Thoracic aorta (tissue), 2 donors: Measurements from ENCODE around the gene AFDN. TPM values are rescaled to one million over a fixed set of nuclear protein-coding genes. Genes with fewer than 3 reads are reported as not detected.

ENCODE experiments used
- ATAC-seq: fragments of 150-250 bp; one replicate; pipeline ENCODE4 v1.8.0; 2017; ENCODE audit warnings: low read depth; ENCODE audit not compliant: insufficient number of reproducible peaks, low FRiP score
- DNase-seq: peaks from one replicate; pipeline ENCODE4 v3.0.0-alpha.2; 2020; ENCODE audit warnings: low spot score
- H3K27ac ChIP-seq, 2 donors: fragments of 200-600 bp; sonication (generic); 1 replicate in 1 of 2; 2 replicates in 1 of 2; pipeline ENCODE4 v1.5.1; 2016; ENCODE audit warnings: mild to moderate bottlenecking in 2 of 2, moderate library complexity in 2 of 2
- H3K27me3 ChIP-seq: fragments of 200-600 bp; sonication (generic); replicated peaks from 2 replicates; pipeline ENCODE4 v1.6.0; 2016; ENCODE audit warnings: mild to moderate bottlenecking; ENCODE audit not compliant: insufficient read depth
- H3K36me3 ChIP-seq: fragments of 200-600 bp; sonication (generic); one replicate; pipeline ENCODE4 v1.5.1; 2016
- H3K4me1 ChIP-seq, 2 donors: fragments of 200-600 bp; sonication (generic); 1 replicate in 1 of 2; 2 replicates in 1 of 2; pipeline versions ENCODE4 v1.5.1 to v1.6.0; 2016; ENCODE audit warnings: low read depth in 2 of 2, mild to moderate bottlenecking in 1 of 2; ENCODE audit not compliant: control insufficient read depth in 1 of 2
- H3K4me3 ChIP-seq: fragments of 200-600 bp; sonication (generic); 2 replicates; pipeline ENCODE4 v1.5.1; 2016; ENCODE audit warnings: mild to moderate bottlenecking
- H3K9me3 ChIP-seq: fragments of 200-600 bp; sonication (generic); 2 replicates; pipeline ENCODE4 v1.5.1; 2016
- total RNA-seq, 2 donors: library from RNA; depleted of rRNA; stranded (reverse); fragments of >200 nt; gene quantifications; one replicate each; pipeline versions ENCODE4 v1.1.0 to v1.2.3, GENCODE V29; 2016
- TF ChIP-seq, protein P1 (sequence below): fragments of 200-600 bp; sonication (generic); IDR thresholded peaks from one replicate; pipeline ENCODE4 v1.5.1; 2019; ENCODE audit warnings: antibody characterized with exemption

Gene AFDN
- total RNA-seq, 2 donors from 2014 or later = 70.5 to 79.5 TPM

DNA sequence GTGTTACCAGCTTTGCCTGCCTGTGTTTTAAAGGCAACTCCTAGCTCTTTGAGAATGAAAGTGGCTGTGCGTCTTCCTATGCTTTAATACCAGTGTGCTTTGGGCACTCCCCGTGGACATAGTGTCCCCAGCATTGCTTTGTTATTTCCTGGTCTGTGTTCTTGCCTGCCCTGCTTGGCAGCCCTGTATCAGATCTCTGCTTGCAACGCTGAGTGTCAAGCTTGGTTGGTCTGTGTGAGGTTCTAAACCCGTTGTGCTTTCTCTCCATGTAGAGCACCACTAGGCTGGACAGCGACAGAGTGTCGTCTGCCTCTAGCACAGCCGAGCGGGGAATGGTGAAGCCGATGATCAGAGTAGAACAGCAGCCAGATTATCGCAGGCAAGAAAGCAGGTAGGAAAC lies 80.2 kb downstream of the AFDN start:
- no peak overlapping the region for H3K27ac ChIP-seq
- no peaks in the 10 kb centered on the region for H3K9me3 ChIP-seq

DNA sequence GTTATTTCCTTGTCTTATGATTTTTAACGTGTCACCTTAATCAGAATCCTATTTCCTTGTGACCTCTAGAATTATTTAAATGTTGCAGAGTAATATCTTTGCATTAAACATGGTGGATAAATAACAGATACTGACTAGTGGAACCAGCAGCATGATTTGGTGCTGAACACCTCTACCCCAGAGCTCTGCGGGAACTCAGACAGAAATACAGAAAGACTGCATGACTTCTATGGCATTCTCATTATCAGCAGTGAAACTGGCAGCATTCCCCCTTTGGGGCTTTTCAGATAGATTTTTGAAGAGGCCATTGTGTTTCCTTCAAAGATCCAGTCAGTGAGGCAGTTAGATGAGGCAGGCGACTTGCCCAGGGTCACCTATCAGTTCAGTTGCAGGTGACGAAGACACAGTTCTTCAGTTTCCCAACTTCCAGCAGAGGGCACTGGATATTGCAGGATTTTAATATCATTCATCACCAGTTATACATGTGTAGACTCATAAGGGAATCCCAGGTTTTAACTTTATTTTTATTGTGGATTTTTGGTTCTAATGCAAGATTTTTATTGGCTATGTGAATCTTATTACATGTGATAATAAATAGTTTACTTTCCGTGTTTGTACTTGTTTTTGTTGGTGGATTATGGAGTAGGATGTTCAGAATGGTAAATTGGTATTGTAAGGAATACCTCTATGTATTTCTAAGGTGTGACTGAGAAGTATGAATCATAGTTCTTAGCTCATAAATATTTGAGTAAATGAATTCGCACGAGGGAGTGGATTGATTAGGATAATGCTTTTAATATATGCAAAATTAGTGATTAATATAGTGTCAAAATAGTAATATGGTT lies 81.3 kb downstream of the AFDN start:
- Histone ChIP-seq H3K4me3 (no peak overlapping the region), H3K36me3 (no peaks in the 10 kb centered on the region), H3K4me1 (no peaks in the 10 kb centered on the region), H3K27me3 (no peaks in the 10 kb centered on the region), H3K9me3 (no peaks in the 10 kb centered on the region), H3K27ac (no peak overlapping the region)
- ATAC-seq (no peak), DNase-seq (no peak)
- TF ChIP-seq, protein P1, sequence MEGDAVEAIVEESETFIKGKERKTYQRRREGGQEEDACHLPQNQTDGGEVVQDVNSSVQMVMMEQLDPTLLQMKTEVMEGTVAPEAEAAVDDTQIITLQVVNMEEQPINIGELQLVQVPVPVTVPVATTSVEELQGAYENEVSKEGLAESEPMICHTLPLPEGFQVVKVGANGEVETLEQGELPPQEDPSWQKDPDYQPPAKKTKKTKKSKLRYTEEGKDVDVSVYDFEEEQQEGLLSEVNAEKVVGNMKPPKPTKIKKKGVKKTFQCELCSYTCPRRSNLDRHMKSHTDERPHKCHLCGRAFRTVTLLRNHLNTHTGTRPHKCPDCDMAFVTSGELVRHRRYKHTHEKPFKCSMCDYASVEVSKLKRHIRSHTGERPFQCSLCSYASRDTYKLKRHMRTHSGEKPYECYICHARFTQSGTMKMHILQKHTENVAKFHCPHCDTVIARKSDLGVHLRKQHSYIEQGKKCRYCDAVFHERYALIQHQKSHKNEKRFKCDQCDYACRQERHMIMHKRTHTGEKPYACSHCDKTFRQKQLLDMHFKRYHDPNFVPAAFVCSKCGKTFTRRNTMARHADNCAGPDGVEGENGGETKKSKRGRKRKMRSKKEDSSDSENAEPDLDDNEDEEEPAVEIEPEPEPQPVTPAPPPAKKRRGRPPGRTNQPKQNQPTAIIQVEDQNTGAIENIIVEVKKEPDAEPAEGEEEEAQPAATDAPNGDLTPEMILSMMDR = no peak

More for the DNA sequence above, 80.2 kb downstream of the AFDN start:
- H3K4me1 ChIP-seq = no peaks in the 10 kb centered on the region
- no peak overlapping the region for H3K4me3 ChIP-seq
- no peak for DNase-seq
- H3K27me3 ChIP-seq = no peaks in the 10 kb centered on the region
- ATAC-seq = no peak
- H3K36me3 ChIP-seq = no peaks in the 10 kb centered on the region
- TF ChIP-seq, protein P1 = no peak

DNA sequence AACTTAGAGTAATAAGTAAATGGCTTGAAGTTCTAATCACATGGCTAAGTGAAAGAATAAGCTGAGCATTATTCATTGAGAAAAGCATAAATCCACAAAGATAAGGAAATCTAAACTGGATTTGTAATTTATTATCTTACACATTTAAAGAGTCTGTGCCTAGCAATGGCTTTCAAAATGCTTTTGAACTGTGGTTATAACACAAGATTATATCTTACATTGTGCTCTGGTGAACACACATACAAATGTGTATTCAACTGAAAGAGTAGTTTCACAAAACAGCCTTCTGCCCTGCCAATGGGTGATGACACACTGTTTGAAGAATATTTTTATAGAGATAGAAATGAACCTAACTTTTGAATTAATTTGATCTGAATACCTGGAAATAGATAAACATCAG lies 83.3 kb downstream of the AFDN start:
- Histone ChIP-seq H3K4me1 (no peaks in the 10 kb centered on the region), H3K4me3 (no peak overlapping the region), H3K9me3 (no peaks in the 10 kb centered on the region), H3K36me3 (peaks cover under 1% of the 10 kb centered on the region), H3K27ac (no peak overlapping the region), H3K27me3 (no peaks in the 10 kb centered on the region)
- DNase-seq = no peak
- no peak for ATAC-seq
- TF ChIP-seq, protein P1 = no peak

DNA sequence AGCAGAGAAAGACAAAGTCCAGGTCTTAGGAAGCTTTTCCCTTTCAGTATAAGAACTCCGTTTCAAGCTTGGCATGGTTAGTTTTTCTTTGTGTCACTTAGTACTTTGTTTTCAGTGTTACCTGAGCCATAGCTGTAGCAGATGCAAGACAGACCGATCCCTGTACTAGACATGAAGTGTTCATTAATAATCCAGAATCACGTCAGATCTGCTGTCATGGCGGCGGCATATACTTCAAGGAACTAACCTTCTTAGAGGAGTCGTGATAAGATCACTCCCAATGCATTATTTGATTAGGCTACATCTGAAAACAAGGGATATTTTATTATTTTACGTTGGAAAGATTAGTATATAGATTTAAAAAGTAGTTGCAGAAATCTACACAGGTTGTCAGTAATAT lies 83.9 kb downstream of the AFDN start:
- DNase-seq (no peak), ATAC-seq (no peak)
- H3K27ac ChIP-seq = no peak overlapping the region
- no peaks in the 10 kb centered on the region for H3K4me1 ChIP-seq
- H3K4me3 ChIP-seq = no peak overlapping the region
- TF ChIP-seq, protein P1 = no peak
- H3K9me3 ChIP-seq = no peaks in the 10 kb centered on the region
- H3K27me3 ChIP-seq = no peaks in the 10 kb centered on the region
- H3K36me3 ChIP-seq = peaks cover 5% of the 10 kb centered on the region

DNA sequence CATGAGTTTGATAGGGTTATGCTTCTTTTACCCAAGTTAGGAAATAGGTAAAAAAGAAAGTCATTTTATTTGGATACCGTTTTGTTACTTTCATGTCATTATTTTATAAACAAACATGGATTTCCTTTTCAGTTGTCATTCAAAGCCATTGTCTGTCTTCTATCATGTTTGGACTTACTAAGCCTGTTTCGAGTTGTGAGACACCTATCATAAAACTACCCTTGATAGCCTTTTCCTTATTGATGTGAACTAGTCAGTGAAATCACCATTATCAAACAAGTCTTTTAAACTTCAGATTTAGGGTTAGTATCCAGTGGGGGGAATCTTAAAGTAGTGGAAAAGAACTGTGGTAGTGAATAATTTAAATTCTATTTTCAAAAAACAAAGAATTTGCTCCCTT lies 85.8 kb downstream of the AFDN start:
- H3K4me3 ChIP-seq = no peak overlapping the region
- H3K27me3 ChIP-seq = no peaks in the 10 kb centered on the region
- ATAC-seq = no peak
- H3K4me1 ChIP-seq = no peaks in the 10 kb centered on the region
- H3K27ac ChIP-seq = no peak overlapping the region
- no peak for DNase-seq
- no peaks in the 10 kb centered on the region for H3K9me3 ChIP-seq
- TF ChIP-seq, protein P1 = no peak
- peaks cover 7% of the 10 kb centered on the region for H3K36me3 ChIP-seq
